ENCODE results near the gene ALPK3.

The ALPK3 gene

DNA sequence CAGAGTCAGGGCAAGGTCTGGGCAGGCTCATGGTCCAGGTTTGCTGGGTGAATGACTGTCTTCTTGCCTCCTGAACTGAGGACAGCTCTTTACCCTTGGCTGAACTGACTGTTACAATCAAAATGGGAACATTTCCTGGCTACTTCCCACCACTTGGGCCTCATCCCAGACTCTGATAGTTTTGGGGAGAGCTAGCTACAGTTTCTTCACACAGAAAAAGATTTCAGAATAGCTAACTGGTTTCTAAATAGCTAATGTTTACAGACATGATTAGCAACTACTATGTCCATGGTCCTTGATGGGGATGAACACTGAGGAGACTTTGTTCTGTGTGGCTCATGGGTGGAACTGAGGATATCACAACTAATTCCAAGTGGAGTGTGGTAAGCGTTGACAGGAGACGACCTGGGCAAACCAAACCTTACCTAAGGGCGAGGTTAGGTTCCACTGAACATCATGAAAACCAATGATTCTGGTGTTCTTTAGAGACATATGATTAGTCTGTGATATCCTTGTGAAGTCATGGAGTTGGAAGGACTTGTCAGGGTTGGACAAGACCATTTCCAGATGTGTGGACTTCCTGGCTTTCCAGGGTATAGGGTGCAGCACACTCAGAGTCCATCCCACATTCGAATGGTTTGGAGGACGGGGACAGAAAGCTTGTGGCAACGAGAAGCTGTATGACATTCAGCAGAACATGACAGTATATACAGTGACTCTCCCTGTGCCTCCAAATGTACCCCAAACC, 7.3 kb downstream of the ALPK3 start:
- Histone ChIP-seq H3K9me3 (ENCODE audit: severe bottlenecking) (no peaks in the 10 kb centered on the region), H3K36me3 (peaks cover 55% of the 10 kb centered on the region), H3K4me3 (ENCODE audit: low read depth, low read length) (no peak overlapping the region), H3K27me3 (ENCODE audit: insufficient read depth, low read depth, severe bottlenecking) (no peaks in the 10 kb centered on the region), H3K27ac (no peak overlapping the region)
- no peak for DNase-seq
- TF ChIP-seq, protein P1, sequence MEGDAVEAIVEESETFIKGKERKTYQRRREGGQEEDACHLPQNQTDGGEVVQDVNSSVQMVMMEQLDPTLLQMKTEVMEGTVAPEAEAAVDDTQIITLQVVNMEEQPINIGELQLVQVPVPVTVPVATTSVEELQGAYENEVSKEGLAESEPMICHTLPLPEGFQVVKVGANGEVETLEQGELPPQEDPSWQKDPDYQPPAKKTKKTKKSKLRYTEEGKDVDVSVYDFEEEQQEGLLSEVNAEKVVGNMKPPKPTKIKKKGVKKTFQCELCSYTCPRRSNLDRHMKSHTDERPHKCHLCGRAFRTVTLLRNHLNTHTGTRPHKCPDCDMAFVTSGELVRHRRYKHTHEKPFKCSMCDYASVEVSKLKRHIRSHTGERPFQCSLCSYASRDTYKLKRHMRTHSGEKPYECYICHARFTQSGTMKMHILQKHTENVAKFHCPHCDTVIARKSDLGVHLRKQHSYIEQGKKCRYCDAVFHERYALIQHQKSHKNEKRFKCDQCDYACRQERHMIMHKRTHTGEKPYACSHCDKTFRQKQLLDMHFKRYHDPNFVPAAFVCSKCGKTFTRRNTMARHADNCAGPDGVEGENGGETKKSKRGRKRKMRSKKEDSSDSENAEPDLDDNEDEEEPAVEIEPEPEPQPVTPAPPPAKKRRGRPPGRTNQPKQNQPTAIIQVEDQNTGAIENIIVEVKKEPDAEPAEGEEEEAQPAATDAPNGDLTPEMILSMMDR (IDR thresholded peaks at IDR 0.05; ENCODE audit: low read depth, low read length) = no peak

DNA sequence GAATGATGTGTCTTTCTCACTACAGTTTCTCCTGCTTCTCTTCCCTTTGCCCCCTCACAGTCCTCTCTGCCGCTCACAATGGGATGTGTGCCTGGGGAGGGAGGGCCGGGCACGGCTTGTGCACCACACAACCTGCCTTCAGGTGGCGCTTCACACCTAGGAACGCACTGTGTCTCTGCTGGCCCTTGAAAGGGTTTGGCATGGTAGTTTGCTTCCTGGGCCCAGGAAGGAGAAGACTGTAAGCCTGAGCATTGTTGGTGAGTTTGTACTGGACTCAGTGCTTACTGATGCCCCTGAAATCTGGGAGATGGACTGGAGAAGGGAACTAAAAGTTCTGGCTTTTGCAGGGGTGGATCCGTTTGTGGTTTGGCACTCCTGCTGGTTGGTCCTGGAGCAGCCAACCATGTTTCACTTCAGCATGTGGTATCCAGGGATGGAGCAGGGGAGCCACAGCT, 9.2 kb downstream of the ALPK3 start:
- H3K4me3 ChIP-seq (ENCODE audit: low read depth, low read length) = no peak overlapping the region
- peak; percentile 46 for DNase-seq
- peaks cover 58% of the 10 kb centered on the region for H3K36me3 ChIP-seq
- H3K27me3 ChIP-seq (ENCODE audit: insufficient read depth, low read depth, severe bottlenecking) = no peaks in the 10 kb centered on the region
- H3K27ac ChIP-seq = no peak overlapping the region
- TF ChIP-seq, protein P1 (IDR thresholded peaks at IDR 0.05; ENCODE audit: low read depth, low read length) = peak; percentile 80
- H3K9me3 ChIP-seq (ENCODE audit: severe bottlenecking) = no peaks in the 10 kb centered on the region

DNA sequence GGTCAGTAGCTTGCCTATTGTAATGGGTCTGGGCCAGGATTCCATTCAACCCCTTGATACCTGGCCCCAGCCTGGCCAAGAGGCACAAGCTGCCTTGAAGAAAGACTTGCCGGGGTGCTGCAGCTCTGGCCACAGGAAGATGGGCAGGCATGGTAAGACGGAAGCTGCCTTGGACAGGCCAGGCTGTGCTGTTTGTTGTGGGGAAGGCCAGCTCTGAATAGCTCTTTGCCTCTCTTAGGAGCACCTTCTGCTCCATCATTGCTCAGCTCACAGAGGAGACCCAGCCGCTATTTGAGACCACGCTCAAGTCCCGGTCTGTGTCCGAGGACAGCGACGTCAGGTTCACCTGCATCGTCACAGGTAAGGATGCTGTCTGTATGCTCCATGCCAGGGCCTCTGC, 10.1 kb downstream of the ALPK3 start:
- Histone ChIP-seq H3K27me3 (ENCODE audit: insufficient read depth, low read depth, severe bottlenecking) (no peaks in the 10 kb centered on the region), H3K27ac (no peak overlapping the region), H3K9me3 (ENCODE audit: severe bottlenecking) (no peaks in the 10 kb centered on the region), H3K36me3 (peaks cover 56% of the 10 kb centered on the region), H3K4me3 (ENCODE audit: low read depth, low read length) (no peak overlapping the region)
- DNase-seq = no peak
- TF ChIP-seq, protein P1 (IDR thresholded peaks at IDR 0.05; ENCODE audit: low read depth, low read length) = no peak

DNA sequence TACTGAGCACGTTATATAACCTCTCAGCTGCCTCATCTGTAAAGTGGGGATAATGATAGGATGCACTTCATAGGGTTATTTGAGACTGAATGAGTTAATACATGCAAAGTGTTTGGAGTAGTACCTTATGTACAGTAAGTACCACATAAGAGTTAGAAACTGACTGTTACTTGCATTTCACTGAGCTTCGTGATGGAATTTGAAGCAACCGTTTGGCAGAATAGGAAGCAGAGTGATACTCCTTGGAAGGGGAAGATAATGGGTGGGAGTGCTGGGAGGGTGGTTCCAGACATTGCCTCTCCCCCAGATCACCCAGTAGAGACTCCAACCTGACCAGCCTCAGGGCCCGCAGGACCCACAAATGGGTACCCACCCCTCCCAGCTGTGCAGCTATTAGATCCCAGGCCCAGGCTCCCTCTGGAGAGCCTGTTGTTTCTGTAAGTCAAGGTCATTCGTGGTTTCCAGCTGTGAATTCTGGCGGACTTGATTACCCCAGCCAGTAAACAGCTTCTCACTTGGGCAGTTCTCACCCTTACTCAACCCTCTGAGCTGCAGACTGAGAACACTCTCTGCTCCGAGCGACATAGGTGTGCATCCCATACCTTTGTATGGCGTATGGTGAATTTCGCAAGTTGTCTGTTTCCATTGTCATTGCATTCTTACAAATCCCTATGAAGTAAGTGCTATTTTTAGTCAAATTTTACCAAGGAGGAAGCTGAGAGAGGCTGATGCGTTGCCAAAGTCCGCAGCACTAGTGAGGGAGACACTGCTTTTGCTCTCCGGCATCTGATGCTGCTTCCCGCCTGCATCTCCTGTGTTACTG, 11.1 kb downstream of the ALPK3 start:
- Histone ChIP-seq H3K27me3 (ENCODE audit: insufficient read depth, low read depth, severe bottlenecking) (no peaks in the 10 kb centered on the region), H3K9me3 (ENCODE audit: severe bottlenecking) (no peaks in the 10 kb centered on the region), H3K27ac (no peak overlapping the region), H3K36me3 (peaks cover 53% of the 10 kb centered on the region), H3K4me3 (ENCODE audit: low read depth, low read length) (no peak overlapping the region)
- DNase-seq = no peak
- TF ChIP-seq, protein P1 (IDR thresholded peaks at IDR 0.05; ENCODE audit: low read depth, low read length) = no peak

DNA sequence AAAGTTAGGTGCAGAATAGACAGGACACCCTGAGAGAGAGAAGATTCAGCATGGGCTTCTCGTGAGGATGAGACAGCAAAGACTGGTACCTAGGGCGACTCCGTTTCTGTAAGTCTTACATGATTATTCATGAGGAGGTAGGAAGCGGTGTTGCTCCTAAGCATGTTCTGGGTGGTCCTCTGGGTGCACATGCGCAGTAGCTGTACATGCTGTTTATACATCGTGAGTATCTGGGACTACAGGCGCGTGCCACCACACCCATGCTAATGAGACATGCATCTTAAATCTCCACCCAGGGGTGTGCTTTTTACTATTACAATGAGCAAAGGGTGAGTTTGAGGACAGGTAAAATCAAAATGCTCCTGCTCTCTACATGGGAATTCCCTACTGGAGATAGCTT, 12.3 kb downstream of the ALPK3 start:
- H3K27ac ChIP-seq = no peak overlapping the region
- H3K36me3 ChIP-seq = peaks cover 43% of the 10 kb centered on the region
- TF ChIP-seq, protein P1 (IDR thresholded peaks at IDR 0.05; ENCODE audit: low read depth, low read length) = no peak
- no peaks in the 10 kb centered on the region for H3K27me3 ChIP-seq (ENCODE audit: insufficient read depth, low read depth, severe bottlenecking)
- H3K4me3 ChIP-seq (ENCODE audit: low read depth, low read length) = no peak overlapping the region
- DNase-seq = no peak
- H3K9me3 ChIP-seq (ENCODE audit: severe bottlenecking) = no peaks in the 10 kb centered on the region
